Fibroblast of lung (primary cell): ENCODE measurements around the gene SPATA20.

ENCODE experiments used
- EZH2 ChIP-seq: IDR thresholded peaks from 2 replicates; pipeline ENCODE4 v1.5.1; 2012; ENCODE audit warnings: low read length, control low read depth, mild to moderate bottlenecking; ENCODE audit errors: missing control alignments
- TF ChIP-seq, protein P1 (sequence below), 2 donors: IDR thresholded peaks in 1 of 2; conservative IDR thresholded peaks in 1 of 2; 1 replicate in 1 of 2; 2 replicates in 1 of 2; pipeline ENCODE4 v1.5.1; 2011 to 2012; ENCODE audit warnings: low read length in 2 of 2, control low read depth in 1 of 2, inconsistent platforms in 1 of 2, low read depth in 1 of 2, mild to moderate bottlenecking in 1 of 2

DNA sequence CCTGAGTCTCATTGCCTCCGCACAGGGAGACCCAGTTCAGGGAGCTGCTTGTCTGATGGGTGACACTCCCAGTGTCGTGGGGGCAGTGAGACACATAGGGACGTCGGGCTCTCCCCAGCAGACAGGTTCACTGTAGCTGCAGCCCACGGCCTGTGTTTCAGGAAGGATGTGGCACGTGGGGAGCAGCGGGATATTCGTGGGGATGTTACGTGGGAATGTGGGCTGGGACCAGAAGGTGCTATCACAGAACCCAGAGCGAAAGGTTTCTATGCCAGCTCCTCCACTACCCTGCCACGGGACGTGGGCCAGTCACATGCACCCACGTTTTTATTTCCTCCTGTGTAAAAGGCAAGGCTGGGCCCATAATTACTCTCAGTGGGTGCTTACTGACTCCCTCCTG is 29.9 kb downstream of the SPATA20 start:
- no peak for TF ChIP-seq EZH2
- TF ChIP-seq, protein P1, sequence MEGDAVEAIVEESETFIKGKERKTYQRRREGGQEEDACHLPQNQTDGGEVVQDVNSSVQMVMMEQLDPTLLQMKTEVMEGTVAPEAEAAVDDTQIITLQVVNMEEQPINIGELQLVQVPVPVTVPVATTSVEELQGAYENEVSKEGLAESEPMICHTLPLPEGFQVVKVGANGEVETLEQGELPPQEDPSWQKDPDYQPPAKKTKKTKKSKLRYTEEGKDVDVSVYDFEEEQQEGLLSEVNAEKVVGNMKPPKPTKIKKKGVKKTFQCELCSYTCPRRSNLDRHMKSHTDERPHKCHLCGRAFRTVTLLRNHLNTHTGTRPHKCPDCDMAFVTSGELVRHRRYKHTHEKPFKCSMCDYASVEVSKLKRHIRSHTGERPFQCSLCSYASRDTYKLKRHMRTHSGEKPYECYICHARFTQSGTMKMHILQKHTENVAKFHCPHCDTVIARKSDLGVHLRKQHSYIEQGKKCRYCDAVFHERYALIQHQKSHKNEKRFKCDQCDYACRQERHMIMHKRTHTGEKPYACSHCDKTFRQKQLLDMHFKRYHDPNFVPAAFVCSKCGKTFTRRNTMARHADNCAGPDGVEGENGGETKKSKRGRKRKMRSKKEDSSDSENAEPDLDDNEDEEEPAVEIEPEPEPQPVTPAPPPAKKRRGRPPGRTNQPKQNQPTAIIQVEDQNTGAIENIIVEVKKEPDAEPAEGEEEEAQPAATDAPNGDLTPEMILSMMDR (conservative IDR thresholded peaks at IDR 0.05 in 1 of 2, IDR thresholded peaks at IDR 0.05 in 1 of 2; ENCODE audit: low read depth in 1 of 2, low read length in 2 of 2) = no peak
